ENCODE measurements around the gene KNSTRN.

KNSTRN gene

GRCh38 chr15:40420793-40421192, 38.3 kb downstream of the KNSTRN start:
- ChIA-PET POLR2A (no interaction called here), CTCF (interaction anchor here (0.8 to 13.9 kb wide), 17 partner anchors 10 to 203 kb away, joined by 3 to 179 read pairs (median 7); partner anchors contain the start of genes CCDC9B and IVD)
- no peak for DNase-seq (ENCODE audit: extremely low spot score)
- TF ChIP-seq, protein P1, sequence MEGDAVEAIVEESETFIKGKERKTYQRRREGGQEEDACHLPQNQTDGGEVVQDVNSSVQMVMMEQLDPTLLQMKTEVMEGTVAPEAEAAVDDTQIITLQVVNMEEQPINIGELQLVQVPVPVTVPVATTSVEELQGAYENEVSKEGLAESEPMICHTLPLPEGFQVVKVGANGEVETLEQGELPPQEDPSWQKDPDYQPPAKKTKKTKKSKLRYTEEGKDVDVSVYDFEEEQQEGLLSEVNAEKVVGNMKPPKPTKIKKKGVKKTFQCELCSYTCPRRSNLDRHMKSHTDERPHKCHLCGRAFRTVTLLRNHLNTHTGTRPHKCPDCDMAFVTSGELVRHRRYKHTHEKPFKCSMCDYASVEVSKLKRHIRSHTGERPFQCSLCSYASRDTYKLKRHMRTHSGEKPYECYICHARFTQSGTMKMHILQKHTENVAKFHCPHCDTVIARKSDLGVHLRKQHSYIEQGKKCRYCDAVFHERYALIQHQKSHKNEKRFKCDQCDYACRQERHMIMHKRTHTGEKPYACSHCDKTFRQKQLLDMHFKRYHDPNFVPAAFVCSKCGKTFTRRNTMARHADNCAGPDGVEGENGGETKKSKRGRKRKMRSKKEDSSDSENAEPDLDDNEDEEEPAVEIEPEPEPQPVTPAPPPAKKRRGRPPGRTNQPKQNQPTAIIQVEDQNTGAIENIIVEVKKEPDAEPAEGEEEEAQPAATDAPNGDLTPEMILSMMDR (IDR thresholded peaks at IDR 0.05; ENCODE audit: control extremely low read depth, extremely low read depth, low read depth, missing control alignments) = no peak

DNA sequence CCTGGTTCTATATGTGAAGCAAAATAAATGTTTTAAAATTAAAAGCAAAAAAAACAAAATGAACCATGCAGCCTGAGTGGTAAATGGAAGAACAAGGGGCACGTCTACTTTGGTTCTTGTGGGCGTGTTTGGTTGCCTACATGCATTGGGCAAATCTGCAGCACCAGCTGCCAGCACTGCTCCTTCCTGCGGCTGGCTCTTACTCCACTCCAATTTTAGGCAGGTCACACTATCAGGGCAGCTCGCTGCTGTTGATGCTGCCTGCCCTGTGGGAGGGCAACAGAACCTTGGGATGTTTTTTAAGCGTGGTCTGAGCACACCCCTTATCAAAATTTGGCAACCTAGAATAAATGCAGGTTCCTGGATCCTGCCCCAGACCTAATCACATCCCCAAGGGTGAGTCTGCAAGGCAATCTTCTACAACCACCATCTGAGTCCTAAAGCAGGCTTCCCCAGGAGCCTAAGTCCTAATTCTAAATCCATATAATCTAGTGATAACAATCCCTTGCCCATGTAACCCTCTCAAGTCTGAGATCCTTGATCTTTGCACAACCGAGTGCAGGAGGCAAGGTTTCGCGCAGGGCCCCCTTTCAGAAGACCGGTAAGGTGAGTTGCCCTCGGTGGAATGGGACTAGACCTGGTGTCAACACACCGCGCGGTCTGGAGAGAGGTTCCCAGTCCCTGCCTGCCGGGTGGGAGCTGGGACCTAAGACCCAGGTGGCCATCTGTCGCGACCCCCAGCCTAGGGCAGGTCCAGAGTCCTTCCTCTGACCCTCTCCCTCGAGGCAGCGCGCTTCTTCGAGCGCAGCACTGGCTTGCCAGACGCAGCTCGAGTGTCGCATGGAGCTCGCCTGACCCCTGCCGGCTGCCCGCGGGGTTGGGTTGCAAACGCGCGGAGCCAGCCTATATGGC, 39.0 kb downstream of the KNSTRN start:
- POLR2A ChIA-PET = interaction anchor here (0.6 kb wide), 1 partner anchor 46 kb away, joined by 4 read pairs; no protein-coding TSS in a partner anchor
- DNase-seq (ENCODE audit: extremely low spot score) = peak; percentile 91
- CTCF ChIA-PET = interaction anchor here (0.6 to 13.9 kb wide), 33 partner anchors 8 to 204 kb away, joined by 3 to 179 read pairs (median 5); partner anchors contain the start of genes CCDC9B, IVD and KNSTRN
- TF ChIP-seq, protein P1 (IDR thresholded peaks at IDR 0.05; ENCODE audit: control extremely low read depth, extremely low read depth, low read depth, missing control alignments) = peak; percentile 94

DNA sequence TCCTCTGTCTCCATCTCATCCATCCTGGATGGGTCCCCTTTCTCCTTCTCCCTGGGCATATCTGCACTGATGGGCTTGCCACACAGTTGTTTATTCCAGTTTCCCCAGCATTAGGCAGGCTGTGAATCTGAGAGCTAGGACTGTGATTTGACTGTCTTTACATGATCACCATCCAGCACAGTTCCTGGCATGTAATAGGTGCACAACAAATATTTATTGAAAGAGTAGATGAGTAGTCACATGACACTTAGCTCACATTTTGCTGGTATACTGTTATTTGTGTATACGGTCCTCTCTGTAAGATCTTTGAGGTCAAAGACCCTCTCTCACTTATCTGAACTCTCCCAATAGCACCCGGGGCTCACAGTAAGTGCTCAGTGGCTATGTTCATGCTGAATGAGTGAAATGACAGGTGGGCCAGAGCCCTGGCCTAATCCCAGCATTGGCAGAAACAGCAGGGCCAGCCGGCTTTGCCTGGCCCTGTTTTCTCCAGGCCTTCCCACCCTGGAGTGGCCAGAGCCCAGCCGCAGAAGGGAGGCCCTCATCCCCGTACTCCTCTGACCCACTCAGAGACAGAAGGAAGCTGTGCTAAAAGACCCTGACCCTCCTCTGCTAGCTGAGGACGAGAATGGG, 42.1 kb downstream of the KNSTRN start:
- DNase-seq (ENCODE audit: extremely low spot score) = no peak
- POLR2A ChIA-PET = no interaction called here
- TF ChIP-seq, protein P1 (IDR thresholded peaks at IDR 0.05; ENCODE audit: control extremely low read depth, extremely low read depth, low read depth, missing control alignments) = no peak
- CTCF ChIA-PET = interaction anchor here (0.9 to 13.9 kb wide), 9 partner anchors 18 to 150 kb away, joined by 3 to 179 read pairs (median 8); partner anchors contain the start of genes IVD and KNSTRN

DNA sequence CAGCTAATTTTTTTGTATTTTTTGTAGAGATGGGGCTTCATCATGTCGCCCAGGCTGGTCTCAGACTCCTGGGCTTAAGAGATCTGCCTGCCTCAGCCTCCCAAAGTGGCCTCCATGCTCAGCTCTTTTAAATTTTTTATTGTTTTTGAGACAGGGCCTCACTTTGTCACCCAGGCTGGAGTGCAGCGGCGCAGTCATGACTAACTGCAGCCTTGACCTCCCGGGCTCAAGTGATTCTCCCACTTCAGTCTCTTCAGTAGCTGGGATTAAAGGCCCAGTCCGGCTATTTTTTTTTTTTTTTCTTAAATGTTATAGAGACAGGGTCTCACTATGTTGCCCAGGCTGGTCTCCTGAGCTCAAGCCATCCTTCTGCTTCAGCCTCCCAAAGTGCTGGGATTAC, 43.2 kb downstream of the KNSTRN start:
- DNase-seq (ENCODE audit: extremely low spot score) = no peak
- TF ChIP-seq, protein P1 (IDR thresholded peaks at IDR 0.05; ENCODE audit: control extremely low read depth, extremely low read depth, low read depth, missing control alignments) = no peak
- CTCF ChIA-PET = interaction anchor here (0.9 to 13.9 kb wide), 12 partner anchors 12 to 152 kb away, joined by 3 to 179 read pairs (median 6); partner anchors contain the start of genes IVD and KNSTRN
- POLR2A ChIA-PET = no interaction called here

DNA sequence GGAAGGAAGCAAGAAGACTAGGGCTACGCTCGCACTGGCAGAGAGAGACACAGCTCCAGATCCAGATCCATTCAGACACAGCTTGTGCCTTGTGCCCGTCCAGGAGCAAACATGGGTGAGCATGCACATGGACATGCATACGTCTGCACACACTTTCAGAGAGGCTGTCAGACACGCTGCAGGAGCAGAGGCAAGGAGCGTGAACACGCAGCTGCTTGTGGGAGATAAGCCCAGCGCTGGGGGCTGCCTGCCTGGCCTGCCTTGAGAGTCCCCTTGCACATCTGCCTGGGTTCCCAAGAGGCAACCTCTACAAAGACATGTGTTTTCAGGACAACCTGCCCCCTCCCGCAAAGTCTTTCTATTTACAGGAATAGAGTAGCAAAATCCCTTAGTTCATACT, 44.7 kb downstream of the KNSTRN start:
- DNase-seq (ENCODE audit: extremely low spot score) = no peak
- ChIA-PET POLR2A (no interaction called here), CTCF (interaction anchor here (1.3 to 8.7 kb wide), 4 partner anchors 14 to 117 kb away, joined by 4 to 125 read pairs (median 14); no protein-coding TSS in a partner anchor)
- TF ChIP-seq, protein P1 (IDR thresholded peaks at IDR 0.05; ENCODE audit: control extremely low read depth, extremely low read depth, low read depth, missing control alignments) = no peak

DNA sequence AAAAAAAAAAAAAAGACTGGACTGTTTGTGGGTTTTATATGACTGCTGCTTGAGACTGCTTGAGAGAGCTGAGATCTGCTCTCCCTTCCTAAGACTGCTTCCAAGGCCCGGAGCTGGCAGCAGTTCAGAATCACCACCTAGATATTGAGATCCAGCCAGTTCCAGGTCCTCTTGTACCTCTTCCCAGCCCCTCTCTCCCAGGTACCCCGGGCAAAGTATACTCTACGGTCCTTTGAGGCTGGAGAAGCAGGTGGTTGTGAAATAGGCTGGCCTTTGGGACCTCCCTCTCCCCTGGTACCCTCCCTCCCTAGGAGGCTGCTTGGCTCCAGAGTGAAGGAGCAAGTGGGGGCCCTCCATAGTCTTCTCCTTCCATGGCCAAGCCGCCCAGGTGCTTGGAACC, 45.7 kb downstream of the KNSTRN start:
- DNase-seq (ENCODE audit: extremely low spot score) = no peak
- ChIA-PET CTCF (interaction anchor here (0.9 to 2.6 kb wide), 3 partner anchors 84 to 149 kb away, joined by 3 to 11 read pairs (median 7); no protein-coding TSS in a partner anchor), POLR2A (no interaction called here)
- TF ChIP-seq, protein P1 (IDR thresholded peaks at IDR 0.05; ENCODE audit: control extremely low read depth, extremely low read depth, low read depth, missing control alignments) = no peak

Data from GM10248 (cell line).